Prostate gland (tissue), 2 donors: ENCODE data around the gene GSKIP.

ENCODE experiments used
- CTCF ChIP-seq, 4 experiments: fragments of 200-600 bp in 2 of 4; fragments of 450-650 bp in 2 of 4; sonication (generic) in 2 of 4; IDR thresholded peaks; 1 replicate in 3 of 4; 2 replicates in 1 of 4; pipeline ENCODE4 v1.5.1; 2016 to 2019; ENCODE audit warnings: antibody characterized with exemption in 4 of 4, mild to moderate bottlenecking in 2 of 4, moderate library complexity in 2 of 4
- POLR2A ChIP-seq: fragments of 450-650 bp; IDR thresholded peaks from one replicate; pipeline ENCODE4 v1.6.1; 2016; ENCODE audit warnings: antibody characterized with exemption, mild to moderate bottlenecking

- TF ChIP-seq CTCF (IDR thresholded peaks at IDR 0.05) (no peak), POLR2A (no peak)
Observed at GRCh38 chr14:96318836-96319235, 44.5 kb upstream of the GSKIP start.
